Measurements from ENCODE around the gene HSPA14.

GRCh38 chr10:14801723-14802122 lies 36.4 kb upstream of the HSPA14 start:
- no peak for TF ChIP-seq EZH2 (IDR thresholded peaks at IDR 0.05; ENCODE audit: insufficient read depth, poor library complexity, severe bottlenecking)
- no peak for TF ChIP-seq EZH2phosphoT487 (IDR thresholded peaks at IDR 0.05; ENCODE audit: insufficient read depth, low read depth)
